Measurements from ENCODE around the gene NPB.

- TF ChIP-seq EZH2 (IDR thresholded peaks at IDR 0.05; ENCODE audit: low read length, missing control alignments), result no peak
- TF ChIP-seq, protein P1, sequence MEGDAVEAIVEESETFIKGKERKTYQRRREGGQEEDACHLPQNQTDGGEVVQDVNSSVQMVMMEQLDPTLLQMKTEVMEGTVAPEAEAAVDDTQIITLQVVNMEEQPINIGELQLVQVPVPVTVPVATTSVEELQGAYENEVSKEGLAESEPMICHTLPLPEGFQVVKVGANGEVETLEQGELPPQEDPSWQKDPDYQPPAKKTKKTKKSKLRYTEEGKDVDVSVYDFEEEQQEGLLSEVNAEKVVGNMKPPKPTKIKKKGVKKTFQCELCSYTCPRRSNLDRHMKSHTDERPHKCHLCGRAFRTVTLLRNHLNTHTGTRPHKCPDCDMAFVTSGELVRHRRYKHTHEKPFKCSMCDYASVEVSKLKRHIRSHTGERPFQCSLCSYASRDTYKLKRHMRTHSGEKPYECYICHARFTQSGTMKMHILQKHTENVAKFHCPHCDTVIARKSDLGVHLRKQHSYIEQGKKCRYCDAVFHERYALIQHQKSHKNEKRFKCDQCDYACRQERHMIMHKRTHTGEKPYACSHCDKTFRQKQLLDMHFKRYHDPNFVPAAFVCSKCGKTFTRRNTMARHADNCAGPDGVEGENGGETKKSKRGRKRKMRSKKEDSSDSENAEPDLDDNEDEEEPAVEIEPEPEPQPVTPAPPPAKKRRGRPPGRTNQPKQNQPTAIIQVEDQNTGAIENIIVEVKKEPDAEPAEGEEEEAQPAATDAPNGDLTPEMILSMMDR (conservative IDR thresholded peaks at IDR 0.05 in 1 of 2, IDR thresholded peaks at IDR 0.05 in 1 of 2; ENCODE audit: low read depth in 1 of 2, low read length in 2 of 2), result no peak
Observed at GRCh38 chr17:81889602-81890001, 12.4 kb upstream of the NPB start.

All from fibroblast of lung (primary cell).